GM21528 (cell line): Measurements from ENCODE around the gene RFC2.
"Not testable (repeated sequence)": the region's sequence is repeated elsewhere in the genome, so short reads cannot be mapped to it uniquely, and the experiment has no call there.

ENCODE experiments used
- ATAC-seq: cut with Tn5 transposase; IDR thresholded peaks from one replicate; pipeline ENCODE4 v1.9.1; 2021; ENCODE audit warnings: mild to moderate bottlenecking, moderate library complexity; ENCODE audit not compliant: unreplicated experiment, low FRiP score

Gene RFC2

DNA sequence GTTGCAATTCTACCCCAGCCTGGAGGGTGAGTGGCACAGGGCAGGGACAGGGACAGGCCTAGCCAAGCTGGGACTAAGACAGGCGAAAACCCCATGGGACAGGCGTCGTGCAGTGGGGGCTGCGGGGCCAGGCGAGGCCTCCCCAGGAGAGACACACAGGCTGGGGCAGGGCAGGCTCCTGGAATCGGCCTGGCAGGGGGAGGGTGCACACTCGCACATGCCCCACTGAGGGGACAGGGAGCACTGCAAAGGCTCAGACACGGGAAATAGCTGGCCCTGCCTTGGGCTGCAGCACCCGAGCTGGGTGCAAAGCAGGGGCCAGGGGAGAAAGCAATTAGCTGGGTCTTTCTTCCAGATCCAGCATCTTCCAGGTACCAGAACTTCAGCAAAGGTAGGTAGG is 34.0 kb downstream of the RFC2 start:
- no peak for ATAC-seq

DNA sequence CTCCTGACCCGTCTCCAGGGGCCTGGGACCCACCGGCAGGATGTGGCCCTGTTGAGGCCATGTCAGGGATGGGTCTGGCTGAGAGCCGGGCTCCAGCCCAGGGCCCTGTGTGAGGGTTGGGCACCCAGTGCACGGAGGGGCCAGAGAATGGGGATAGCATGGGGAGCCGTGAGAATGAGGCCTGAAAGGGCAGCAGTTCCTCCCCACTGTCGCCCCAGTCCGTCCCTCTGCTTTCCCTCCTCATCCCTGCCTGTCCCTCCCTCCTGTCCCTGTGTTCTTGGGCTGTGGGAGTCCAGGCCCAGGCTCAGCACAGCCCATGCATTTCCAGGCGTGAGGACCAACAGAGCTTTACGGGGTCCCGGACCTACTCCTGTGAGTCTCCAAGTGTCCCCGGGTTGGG is 34.8 kb downstream of the RFC2 start:
- no peak for ATAC-seq

DNA sequence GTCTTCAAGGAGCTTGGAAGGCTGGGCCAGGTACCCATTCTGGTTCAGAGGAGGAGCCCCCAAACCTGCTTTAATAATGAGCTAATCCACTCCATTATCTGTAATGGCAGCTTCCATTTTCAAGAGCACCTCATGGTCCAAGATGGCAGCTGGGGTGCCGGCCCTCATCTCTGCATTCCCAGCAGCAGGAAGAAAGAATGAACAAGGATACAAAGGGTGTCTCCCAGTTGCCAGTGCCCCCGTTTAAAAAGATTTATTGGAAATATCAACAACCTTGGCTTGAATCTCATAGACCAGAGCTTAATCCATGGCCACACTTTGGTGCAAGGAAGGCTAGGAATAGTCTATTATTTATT is 35.9 kb downstream of the RFC2 start:
- no peak for ATAC-seq

DNA sequence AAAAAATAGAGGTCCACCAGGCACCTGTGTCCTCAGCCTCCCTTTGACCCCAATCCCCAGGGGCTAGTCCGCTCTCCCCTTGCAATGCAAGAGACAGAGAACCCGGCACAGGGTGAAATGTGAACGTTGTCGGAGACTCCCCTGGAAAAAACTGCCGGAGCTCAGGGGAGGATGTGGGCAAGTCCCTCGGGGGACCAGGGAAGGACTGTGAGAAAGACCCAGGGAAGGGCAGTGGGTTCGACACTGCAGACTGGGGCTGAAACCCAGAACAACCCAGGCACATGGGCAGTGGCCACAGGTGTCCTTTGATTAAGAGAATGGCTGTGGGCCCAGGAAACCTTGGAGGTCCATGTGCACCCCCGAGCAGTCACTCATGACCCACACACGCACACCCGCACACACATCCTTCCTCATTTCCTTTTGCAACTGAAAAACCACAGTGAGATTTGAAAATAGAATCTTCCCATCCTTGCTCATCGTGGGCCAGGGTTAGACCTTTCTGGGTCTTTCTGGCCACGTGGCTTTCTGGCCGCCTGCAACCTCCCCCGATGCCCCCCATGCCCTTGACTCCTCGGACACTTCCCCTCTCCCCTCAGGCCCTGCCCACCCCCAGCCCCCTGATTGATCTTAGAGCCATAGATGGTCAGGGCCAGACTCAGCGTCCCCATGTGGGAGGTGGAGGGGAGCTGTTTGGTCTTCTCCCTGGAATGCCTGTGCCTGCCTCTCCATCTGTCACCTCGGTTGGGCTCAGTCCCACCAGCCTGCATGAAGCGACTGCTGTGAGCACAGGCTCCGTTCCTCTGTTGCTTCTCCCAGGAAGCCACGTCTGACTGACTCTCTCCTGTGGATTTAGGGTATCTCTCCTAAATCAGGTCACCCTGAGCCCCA is 36.5 kb downstream of the RFC2 start:
- peak; percentile 48 for ATAC-seq

DNA sequence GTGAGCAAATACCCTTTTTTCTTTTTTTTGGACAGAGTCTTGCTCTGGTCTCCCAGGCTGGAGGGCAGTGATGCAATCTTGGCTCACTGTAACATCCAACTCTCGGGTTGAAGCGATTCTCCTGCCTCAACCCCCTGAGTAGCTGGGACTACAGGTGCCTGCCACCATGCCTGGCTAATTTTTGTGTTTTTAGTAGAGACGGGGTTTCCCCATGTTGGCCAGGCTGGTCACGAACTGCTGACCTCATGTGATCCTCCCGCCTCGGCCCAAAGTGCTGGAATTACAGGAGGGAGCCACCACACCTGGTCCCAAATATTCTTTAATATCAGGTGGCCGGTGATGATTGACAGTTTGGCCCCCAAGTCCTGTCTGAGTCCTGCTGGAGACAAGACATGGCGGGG is 37.8 kb downstream of the RFC2 start:
- no peak for ATAC-seq

DNA sequence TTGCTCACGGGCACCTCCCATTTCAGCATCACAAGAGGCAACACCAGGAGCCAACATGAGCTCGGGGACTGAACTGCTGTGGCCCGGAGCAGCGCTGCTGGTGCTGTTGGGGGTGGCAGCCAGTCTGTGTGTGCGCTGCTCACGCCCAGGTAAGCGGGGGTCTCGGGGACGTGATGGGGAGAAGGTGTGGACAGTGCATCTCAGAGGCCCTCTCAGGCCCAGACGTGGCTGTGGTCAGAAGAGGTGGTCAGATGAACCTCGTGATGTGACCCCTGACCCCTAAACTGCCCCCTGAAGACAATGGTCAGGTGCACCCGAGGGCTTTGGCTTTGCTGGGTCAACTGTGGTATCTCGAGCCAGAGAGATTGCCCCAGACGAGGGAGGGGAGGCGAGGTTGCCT is 38.3 kb downstream of the RFC2 start:
- ATAC-seq: no peak

DNA sequence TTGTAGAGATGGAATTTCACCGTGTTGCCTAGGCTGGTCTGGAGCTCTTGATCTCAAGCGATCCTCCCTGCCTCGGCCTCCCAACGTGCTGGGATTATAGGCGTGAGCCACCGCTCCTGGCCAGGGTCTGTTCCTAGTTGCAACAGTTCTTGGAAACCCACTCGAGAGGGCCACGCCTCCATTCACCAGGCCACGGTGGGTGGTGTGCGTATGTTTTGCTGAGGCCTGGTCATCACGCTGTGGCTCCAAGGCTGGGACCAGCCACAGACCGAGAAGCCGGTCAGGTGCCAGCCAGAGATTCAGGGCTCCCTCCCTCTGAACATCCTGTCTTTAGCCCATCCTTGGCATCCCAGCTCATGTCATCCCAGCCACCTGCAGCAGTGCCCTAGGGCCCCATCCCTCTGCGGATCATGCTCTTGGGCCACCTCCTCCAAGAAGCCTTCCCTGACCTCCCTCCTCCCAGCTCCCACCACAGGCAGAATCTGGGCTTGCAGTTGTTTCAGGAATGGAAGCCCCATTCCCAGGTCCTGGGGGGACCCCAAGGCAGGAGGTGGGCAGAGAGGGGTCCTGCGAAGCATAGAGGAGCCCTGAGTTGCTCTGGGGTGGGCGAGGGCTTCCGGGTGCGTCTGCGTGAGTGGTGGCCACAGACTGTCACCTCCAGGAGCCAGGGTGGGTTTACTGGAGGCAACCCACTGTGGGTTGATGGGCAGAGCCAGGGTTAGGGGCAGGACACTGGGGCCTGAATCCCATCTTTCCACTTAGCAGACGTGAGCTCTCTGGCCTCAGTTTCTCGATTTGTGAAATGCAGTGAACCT is 39.2 kb downstream of the RFC2 start:
- ATAC-seq: no peak

DNA sequence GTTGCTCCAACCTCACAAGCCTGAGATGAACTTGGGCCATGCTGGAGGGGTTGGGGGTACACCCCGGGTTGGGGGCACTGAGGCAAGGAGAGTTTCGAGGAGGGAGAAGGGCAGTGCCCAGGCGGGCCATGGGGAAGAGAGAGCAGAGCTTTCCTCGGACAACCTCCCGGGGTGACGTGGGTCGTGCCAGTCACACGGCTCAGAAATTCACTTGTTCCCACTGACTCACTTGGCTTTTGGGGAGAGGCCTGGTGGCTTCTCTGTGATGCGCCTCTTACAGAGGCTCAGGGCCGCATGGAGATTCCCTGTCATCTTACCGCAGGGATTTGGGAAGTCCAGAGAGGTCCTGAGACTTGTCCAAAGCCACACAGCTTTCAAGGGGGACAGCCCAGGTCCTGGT is 41.5 kb downstream of the RFC2 start:
- no peak for ATAC-seq

DNA sequence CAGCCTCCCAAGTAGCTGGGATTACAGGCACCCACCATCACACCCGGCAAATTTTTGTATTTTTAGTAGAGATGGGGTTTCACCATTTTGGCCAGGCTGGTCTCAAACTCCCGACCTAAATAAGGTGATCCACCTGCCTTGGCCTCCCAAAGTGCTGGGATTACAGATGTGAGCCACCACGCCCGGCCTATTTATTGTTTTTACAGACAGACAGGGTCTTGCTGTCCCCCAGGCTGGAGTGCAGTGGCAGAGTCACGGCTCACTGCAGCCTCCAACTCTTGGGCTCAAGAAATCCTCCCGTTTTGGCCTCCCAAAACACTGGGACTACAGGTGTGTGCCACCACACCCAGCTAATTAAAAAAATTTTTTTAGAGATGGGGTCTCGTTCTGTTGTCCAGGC is 46.0 kb downstream of the RFC2 start:
- ATAC-seq: not testable (repeated sequence)

DNA sequence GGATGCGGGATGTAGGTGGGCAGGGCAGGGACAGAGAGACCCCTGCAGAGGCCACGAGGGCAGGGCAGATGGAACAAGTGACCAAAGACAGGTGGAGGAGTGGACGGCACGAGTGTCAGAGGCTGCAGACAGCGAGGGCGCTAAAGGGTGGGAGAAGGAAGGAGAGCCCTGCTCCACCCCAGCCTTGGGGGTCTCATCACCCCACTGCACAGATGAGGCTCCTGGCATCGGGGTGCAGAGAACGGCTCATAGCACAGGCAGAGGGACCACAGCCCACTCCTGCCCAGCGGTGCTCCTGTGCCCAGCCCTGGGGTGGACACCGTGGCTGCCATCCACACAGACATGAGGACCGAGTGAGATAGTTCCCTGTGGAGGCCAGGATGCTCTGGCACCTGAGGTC is 46.6 kb downstream of the RFC2 start:
- no peak for ATAC-seq

DNA sequence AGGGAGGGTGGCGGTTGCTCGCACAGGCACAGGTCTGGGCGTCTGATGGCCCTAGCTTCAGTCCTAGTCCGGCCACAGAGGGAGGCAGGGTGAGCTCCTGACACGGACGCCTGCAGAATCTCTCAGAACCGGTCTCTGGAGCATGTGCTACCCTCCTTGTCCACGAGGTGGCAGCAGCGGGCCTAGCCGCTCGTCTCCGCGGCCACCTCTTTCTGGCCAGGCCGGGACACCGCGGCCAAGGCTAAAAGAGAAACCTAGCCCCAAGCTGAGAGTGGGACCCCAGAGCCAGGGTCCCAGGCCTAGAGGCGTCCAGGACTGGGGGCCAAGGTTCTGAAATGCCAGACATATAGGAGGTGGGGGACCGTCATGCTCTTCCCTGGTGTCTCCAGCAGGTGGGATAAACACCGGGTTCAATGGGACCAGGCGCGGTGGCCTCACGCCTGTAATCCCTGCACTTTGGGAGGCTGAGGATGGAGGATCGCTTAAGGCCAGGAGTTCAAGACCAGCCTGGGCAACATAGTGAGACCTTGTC is 47.5 kb downstream of the RFC2 start:
- ATAC-seq: no peak

DNA sequence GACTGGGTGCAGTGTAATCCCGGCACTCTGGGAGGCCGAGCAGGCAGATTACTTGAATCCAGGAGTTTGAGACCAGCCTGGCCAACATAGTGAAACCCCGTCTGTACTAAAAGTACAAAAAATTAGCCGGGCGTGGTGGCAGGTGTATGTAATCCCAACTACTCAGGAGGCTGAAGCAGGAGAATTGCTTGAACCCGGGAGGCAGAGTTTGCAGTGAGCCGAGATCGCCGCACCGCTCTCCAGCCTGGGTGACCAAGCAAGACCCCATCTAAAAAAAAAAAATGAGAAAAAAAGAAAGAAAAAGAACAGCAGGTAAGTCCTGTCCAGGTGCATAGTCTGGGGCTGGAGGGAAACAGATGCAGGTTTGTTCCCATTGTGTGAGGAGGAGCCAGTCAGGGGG is 48.1 kb downstream of the RFC2 start:
- not testable (repeated sequence) for ATAC-seq

DNA sequence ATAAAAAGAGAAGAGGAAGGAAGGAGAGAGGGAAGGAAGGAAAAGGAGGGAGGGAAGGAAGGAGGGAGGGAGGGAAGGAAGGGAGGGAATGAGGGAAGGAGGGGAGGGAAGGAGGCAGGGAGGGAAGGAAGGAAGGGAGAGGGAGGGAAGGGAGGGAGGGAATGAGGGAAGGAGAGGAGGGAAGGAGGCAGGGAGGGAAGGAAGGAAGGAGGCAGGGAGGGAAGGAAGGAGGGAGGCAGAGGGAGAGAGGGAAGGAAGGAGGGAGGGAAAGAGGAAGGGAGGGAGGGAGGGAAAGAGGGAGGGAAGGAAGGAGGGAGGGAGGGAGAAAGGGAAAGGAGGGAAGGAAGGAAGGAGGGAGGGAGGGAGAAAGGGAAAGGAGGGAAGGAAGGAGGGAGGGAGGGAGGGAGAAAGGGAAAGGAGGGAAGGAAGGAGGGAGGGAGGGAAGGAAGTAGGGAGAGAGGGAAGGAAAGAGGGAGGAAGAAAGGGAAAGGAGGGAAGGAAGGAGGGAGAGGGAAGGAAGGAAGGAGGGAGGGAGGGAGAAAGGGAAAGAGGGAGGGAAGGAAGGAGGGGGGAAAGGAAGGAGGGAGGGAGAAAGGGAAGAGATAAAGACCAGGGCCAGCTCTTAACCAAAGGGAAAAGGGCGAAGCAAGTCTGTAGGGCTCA is 50.1 kb downstream of the RFC2 start:
- no peak for ATAC-seq

DNA sequence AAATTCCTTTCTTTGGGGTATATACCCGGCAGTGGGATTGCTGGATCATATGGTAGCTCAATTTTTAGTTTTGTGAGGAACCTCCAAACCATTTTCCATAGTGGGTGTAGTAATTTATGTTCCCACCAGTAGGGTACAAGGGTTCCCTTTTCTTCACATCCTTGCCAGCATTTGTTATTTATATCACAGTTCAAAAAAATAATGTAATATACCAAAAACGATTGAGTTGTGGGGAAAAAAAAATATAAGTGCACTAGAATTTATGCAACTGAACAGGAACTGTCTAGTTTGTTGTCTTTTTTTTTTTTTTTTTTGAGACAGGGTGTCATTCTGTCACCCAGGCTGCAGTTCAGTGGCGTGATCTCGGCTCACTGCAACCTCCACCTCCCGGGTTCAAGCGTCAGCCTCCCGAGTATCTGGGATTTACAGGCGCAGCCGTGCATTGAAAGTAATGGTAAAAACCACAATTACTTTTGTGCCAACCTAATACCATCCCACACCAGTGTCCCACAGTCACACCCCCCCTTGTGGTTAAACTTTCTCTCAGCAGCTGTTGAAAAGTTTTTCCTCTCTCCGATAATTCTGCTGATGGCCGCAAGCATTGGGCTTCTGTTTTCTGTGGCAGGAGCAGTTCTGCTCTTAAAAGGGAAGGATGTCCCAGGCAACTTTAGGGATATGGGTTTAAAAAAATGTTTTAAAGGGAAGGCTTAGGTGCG is 51.2 kb downstream of the RFC2 start:
- ATAC-seq: no peak

DNA sequence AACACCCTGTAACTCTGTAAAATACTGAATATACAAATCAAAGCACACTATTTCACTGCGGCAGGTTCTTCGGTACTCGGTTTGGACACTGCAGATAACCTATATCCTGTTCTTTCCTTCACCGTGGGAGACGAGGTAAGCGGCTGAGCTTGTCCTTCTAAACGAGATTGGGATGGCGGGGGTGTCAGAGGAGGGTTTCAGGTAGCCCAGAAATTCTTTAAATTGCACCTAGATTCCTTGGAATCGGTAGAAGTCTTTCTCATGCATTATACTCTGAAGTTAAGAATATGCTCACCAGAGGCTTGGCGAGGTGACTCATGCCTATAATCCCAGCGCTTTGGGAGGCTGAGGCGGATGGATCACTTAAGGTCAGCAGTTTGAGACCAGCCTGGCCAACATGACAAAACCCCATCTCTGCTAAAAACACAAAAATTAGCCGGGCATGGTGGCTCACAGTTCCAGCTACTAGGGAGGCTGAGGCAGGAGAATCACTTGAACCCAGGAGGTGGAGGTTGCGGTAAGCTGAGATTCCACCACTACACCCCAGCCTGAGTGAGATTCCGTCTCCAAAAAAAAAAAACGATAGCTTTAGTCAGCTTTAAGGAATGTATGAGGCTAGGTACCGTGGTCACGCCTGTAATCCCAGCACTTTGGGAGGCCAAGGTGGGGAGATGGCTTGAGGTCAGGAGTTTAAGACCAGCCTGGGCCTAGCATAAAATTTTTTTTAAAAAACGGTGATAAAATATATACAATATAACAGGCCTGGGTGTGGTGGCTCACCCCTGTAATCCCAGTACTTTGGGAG is 54.4 kb downstream of the RFC2 start:
- no peak for ATAC-seq

DNA sequence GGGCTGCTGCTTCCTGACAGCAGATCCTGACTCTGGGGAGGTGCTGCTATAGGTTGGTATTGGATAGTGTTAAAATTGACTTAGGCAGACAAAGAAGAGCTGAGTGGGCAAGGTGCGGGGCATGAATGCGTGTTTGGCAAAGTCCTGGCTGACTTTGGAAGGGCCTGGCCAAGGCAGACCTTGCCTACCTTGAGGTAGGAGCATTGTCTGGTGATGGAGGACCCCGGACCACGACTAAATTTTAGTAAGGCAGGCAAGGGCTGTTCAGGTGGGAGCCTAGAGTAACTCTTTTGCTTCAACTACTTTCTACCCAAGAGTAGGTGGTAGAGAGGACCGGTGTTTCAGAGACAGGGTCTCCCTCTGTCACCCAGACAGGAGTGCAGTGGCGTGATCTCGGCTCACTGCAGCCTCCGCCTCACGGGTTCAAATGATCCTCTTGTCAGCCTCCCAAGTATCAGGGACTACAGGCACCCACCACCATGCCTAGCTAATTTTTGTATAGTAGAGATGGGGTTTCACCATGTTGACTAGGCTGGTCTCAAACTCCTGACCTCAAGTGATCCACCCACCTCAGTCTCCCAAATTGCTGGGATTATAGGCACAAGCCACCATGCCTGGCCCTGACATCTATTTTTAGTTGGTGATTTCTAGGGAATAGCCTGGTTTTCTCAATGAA is 56.6 kb downstream of the RFC2 start:
- ATAC-seq: no peak

DNA sequence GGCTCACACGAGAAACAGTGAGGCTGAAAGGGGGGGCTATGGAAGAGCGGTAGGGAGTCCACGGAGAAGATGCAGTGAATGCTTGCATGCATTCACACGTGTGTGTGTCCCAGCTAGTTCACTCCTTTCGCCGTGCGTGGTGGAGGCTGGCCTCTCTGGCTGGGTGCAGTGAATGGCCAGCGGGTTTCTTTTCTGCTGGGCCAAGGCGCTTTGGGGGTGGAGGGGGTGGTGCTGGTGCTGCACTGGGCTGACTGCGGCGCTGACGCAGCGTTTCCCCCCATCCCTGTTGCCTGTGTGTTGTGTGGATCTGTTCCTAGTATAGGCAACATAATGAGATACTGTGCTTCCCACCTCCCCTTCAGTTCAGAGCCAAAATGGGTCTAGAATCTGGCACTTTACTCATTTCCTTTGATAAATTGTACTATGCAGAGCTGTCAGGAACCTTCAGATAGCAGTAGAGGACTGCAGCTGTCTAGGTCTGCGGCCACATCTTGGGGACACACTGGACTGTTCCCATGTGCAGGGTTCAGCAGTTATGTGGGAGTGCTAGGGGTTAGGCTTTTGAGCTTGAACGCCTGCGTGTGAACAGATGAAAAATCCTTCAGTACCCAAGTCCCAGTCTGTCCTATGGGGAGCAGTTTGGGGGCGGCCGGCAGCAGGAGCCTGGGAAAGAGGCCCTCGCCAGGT is 58.1 kb downstream of the RFC2 start:
- not testable (repeated sequence) for ATAC-seq

DNA sequence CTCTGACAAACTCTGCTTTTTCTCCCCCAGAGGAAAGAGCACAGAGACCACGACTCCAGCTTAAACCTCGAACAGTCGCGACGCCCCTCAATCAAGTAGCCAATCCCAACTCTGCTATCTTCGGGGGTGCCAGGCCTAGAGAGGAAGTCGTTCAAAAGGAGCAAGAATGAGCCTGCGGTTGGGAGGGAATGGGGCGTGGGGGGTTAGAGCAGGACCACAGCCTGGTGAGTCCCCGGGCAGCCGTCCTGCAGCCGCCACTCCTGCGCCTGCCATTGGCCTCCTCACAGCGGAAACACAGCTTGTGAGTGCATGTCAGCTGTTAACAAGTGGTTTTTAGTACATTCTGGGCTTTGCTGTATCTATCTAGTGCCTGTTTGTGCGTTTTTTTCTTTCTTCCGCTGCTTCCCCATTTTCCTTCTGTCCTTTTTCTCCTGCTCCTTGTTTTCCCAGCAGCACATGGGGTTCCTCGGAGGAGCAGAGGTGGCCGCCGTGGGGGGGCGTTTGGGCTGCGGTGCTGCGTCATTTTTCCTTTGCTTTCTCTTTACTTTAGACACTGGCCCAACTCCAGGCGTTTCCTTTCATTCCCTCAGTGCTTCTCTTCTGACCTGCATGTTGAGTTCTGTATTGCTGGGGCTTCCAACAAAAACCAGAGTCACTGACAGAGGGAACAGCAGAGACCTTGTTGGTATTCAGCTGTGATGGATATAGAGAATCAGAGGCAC is 58.9 kb downstream of the RFC2 start:
- not testable (repeated sequence) for ATAC-seq
